ENCODE results near the gene ZNF511. TPM values are rescaled to one million over a fixed set of nuclear protein-coding genes. Genes with fewer than 3 reads are reported as not detected.

The ZNF511 gene
- total RNA-seq, 1 donor from 2014 or later, result 51.9 TPM

DNA sequence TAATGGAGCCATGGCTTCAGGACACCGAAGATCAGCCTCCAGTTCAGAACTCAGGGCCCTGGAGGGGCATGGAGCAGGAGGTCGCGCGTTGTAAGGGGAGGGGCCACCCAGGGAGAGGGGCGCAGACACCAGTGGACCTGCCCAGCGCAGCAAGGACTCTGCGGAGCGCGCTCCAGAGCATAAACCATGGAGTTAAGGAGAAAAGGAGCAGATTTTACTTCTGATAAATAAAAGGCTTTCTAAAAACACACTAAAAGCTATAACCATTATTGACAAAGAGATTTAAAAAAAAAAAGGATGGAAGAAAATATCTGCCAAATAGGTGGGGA, 17.5 kb downstream of the ZNF511 start:
- Mint-ChIP-seq H3K4me3 (peak overlapping the region; percentile 73), H3K9me3 (no peaks in the 10 kb centered on the region), H3K36me3 (no peaks in the 10 kb centered on the region), H3K27ac (peak overlapping the region; percentile 48), H3K4me1 (ENCODE audit: unreplicated experiment) (peaks cover 10% of the 10 kb centered on the region), H3K27me3 (peaks cover 38% of the 10 kb centered on the region)
- DNase-seq (ENCODE audit: extremely low spot score, unreplicated experiment), result no peak
- TF ChIP-seq, protein P1, sequence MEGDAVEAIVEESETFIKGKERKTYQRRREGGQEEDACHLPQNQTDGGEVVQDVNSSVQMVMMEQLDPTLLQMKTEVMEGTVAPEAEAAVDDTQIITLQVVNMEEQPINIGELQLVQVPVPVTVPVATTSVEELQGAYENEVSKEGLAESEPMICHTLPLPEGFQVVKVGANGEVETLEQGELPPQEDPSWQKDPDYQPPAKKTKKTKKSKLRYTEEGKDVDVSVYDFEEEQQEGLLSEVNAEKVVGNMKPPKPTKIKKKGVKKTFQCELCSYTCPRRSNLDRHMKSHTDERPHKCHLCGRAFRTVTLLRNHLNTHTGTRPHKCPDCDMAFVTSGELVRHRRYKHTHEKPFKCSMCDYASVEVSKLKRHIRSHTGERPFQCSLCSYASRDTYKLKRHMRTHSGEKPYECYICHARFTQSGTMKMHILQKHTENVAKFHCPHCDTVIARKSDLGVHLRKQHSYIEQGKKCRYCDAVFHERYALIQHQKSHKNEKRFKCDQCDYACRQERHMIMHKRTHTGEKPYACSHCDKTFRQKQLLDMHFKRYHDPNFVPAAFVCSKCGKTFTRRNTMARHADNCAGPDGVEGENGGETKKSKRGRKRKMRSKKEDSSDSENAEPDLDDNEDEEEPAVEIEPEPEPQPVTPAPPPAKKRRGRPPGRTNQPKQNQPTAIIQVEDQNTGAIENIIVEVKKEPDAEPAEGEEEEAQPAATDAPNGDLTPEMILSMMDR (conservative IDR thresholded peaks at IDR 0.05), result no peak

DNA sequence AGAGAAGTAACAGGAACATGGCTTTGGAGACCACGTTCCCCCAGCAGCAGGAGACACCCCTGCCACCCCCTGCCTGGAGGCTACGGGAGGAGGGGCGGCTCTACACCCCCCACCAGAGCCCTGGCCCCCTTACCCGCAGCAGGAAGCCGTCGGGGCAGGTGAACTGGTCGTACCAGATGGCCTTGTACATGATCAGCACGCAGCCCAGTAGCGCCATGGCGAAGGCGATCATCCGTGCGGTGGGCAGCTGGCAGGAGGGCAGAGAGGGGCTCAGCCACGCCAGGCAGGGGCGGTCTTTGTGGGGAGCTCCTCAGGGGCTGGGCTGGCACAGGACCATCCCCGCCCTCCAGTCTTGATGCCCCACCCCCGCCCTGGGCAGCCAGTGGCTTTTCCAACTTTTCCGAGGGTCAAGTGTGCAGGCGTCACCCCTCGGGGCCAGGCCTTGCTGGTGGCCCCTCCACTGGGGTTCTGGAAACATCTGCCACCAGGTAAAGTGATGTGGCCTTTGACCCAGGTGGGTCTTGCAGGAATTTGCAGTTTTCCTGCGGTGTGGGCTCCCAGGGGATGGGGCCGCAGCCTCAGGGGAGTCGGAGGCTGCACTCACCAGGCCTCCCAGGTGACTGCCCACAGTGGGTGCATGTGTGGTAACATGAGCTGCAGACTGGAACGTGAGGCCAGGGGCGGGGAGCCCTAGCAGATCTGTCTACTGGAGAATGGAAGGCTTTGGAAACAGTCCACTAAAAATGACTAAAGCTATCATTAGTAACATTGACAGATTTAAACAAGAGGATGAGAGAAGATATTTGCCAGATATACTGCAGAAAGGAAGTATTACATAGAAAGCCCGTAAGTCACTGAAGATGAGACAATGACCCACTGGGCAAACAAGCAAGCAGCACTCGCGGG, 18.3 kb downstream of the ZNF511 start:
- peak overlapping the region; percentile 73 for H3K4me3 Mint-ChIP-seq
- no peaks in the 10 kb centered on the region for H3K9me3 Mint-ChIP-seq
- peaks cover 46% of the 10 kb centered on the region for H3K27me3 Mint-ChIP-seq
- no peak for DNase-seq (ENCODE audit: extremely low spot score, unreplicated experiment)
- H3K27ac Mint-ChIP-seq, result peak overlapping the region; percentile 5
- peaks cover 10% of the 10 kb centered on the region for H3K4me1 Mint-ChIP-seq (ENCODE audit: unreplicated experiment)
- H3K36me3 Mint-ChIP-seq, result no peaks in the 10 kb centered on the region
- TF ChIP-seq, protein P1 (conservative IDR thresholded peaks at IDR 0.05), result no peak

DNA sequence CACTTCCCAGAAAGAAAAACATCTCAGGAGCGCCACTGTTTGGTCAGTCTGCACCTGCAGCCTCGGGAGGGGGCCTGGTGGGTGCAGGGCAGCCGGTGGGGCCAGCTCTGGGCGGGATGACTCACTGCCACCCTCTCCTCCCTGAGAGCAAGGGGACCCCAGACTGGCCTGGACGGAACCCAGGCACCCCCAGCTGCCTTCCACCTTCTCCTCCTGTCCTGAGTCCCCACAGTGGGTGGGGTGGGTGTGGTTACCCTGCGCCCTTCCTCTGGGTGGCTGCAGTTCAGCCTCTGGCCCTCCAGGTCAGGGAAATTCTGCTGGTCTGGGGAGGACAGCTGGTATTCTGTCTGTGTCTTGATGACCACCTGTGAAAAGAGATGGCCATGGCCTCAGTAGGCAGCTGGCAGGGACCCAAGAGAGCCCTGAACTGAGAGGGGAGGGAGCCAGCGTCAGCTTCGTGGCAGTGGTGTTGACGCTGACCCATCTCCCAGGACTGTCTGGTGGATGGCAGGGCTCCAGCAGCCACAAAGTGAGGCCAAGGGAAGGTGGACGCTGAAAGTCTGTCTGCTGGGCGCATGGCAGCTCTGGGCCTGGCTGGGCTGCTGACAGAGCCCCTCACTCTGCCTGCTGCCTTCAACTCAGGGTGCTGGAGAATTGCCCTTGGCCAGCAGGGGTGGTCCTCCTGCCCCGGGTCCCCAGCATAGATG, 19.1 kb downstream of the ZNF511 start:
- Mint-ChIP-seq H3K27me3 (peaks cover 54% of the 10 kb centered on the region), H3K9me3 (peaks cover 5% of the 10 kb centered on the region), H3K27ac (peak overlapping the region; percentile 5), H3K4me3 (no peak overlapping the region), H3K36me3 (no peaks in the 10 kb centered on the region), H3K4me1 (ENCODE audit: unreplicated experiment) (peaks cover 10% of the 10 kb centered on the region)
- DNase-seq (ENCODE audit: extremely low spot score, unreplicated experiment), result no peak
- TF ChIP-seq, protein P1 (conservative IDR thresholded peaks at IDR 0.05), result no peak

DNA sequence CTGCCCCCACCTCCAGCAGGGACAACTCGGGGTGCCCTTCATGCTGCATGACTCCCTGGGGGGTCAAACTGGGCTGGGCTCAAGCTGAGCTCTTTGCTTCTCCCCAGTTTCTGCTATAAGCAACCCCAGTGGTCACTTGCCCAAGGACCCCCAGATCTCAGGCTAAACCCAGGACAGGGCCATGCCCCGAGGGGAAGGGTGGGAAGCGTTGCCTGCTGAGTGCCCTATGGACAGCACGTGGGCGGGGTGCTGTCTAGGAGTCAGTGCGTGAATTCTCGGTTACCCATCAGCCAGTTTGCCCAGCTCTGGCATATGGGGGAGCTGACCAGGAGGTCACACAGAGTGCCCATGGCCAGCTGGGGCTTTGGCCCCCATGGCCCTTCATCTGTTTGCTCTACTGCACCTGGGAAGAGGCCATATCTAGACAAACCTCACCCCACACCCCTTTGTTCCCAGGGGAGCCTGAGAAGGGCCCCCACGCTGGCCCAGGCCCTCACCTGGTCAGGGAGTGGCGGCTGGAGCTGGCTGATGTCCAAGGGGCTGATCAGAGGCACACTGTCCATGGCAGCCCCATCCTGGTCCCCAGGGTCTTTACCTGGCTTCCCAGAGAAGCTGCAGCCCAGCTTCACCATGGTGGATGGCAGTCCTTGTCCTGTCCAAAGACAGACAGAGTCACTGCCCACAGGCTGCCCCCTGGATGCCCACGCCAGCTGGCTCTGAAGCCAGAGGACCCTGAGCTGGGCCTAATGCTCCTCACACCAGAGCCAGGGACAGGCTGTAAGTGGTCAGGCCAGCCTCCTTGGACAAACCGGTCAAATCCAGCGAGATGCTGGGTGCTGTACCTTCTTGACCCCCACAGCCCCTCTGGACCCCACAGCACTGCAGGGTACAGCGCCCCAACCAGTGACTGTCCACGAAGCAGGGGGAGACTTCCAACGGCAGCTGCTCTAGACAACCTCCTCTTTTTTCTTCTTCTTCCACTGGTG, 19.9 kb downstream of the ZNF511 start:
- TF ChIP-seq, protein P1 (conservative IDR thresholded peaks at IDR 0.05), result no peak
- peaks cover 5% of the 10 kb centered on the region for H3K9me3 Mint-ChIP-seq
- H3K36me3 Mint-ChIP-seq, result no peaks in the 10 kb centered on the region
- H3K4me3 Mint-ChIP-seq, result peak overlapping the region; percentile 65
- H3K27ac Mint-ChIP-seq, result no peak overlapping the region
- H3K27me3 Mint-ChIP-seq, result peaks cover 63% of the 10 kb centered on the region
- H3K4me1 Mint-ChIP-seq (ENCODE audit: unreplicated experiment), result peaks cover 10% of the 10 kb centered on the region
- no peak for DNase-seq (ENCODE audit: extremely low spot score, unreplicated experiment)

Data from type B pancreatic cell (in vitro differentiated cells).